ENCODE data around the gene MAPK6.
"Not testable (repeated sequence)": the region's sequence is repeated elsewhere in the genome, so short reads cannot be mapped to it uniquely, and the experiment has no call there.

The MAPK6 gene

DNA sequence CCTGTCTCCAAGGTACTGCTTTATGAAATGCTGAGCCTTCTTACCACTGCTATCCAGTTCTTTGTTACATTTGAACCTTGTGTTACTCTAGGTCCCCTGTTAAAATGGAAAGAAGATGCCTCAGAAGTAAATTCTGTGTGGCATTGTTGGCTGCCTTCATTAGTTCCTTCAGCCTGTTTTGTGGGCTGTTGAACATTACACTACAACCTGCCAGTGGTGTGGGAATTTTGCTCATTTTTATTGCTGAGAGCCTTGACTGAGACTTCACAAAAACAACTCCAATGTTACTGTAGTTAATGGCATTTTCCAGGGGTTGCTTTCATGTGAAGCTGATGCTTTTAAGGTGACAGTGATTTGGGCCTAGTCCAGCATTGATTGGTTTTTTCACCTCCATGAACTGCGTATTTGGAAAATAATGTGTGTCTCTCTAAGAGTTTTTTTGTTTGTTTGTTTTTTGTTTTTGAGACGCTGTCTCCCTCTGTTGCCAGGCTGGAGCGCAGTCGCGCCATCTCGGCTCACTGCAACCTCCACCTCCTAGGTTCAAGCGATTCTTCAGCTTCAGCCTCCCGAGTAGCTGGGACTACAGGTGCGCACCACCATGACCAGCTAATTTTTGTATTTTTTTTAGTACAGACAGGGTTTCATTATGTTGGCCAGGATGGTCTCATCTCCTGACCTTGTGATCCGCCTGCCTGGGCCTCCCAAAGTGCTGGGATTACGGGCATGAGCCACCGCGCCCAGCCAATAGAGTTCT is 4.3 kb downstream of the MAPK6 start:
- H3K27me3 ChIP-seq (ENCODE audit: control insufficient read depth, insufficient read depth, low read length), result no peaks in the 10 kb centered on the region
- 0 out of 2 replicates have a peak, but pooled peaks cover 2% of the 10 kb centered on the region for H3K36me3 ChIP-seq (ENCODE audit: control insufficient read depth, insufficient read depth, low read length)
- no peak overlapping the region for H3K4me3 ChIP-seq (ENCODE audit: low read depth, low read length)
- peak overlapping the region; percentile 44; the same call in 1 of the 2 replicates for H3K27ac ChIP-seq (ENCODE audit: low read depth, low read length)
- peaks cover 18% of the 10 kb centered on the region for H3K4me1 ChIP-seq (ENCODE audit: control insufficient read depth, insufficient read depth, low read length)
- no peaks in the 10 kb centered on the region for H3K9me3 ChIP-seq (ENCODE audit: control insufficient read depth, insufficient read depth, low read depth, low read length)
- H3K9ac ChIP-seq (ENCODE audit: low read length), result no peak overlapping the region

DNA sequence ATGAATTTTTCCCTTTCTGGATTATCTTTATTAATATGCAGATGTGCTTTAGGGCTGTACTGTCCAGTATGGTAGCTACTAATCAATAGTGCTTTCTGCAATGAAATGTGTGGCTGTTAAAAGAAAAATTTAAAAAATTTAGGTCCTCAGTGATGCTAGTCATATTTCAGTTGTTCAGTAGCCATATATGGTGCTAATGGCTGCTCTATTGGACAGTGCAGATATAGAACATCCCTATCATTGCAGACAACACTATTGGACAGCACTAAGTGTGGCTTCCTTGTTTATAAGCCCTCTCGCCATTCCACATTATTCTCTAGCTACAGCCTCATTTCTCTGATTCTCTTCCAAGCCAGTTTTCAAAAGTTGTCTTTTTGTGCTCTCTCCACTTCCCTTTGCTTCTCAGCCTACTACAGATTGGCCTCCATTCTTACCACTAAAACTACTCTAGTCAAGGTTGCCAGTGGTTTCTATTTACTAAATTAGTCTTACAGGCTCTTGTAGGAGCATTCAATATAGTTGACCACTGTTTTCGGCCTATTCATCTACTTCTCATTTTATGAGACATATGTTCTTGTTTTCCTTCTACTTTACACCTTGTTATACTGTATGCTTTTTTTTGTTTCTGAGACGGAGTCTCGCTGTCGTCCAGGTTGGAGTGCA is 9.5 kb downstream of the MAPK6 start:
- H3K27ac ChIP-seq (ENCODE audit: low read depth, low read length), result no peak overlapping the region

DNA sequence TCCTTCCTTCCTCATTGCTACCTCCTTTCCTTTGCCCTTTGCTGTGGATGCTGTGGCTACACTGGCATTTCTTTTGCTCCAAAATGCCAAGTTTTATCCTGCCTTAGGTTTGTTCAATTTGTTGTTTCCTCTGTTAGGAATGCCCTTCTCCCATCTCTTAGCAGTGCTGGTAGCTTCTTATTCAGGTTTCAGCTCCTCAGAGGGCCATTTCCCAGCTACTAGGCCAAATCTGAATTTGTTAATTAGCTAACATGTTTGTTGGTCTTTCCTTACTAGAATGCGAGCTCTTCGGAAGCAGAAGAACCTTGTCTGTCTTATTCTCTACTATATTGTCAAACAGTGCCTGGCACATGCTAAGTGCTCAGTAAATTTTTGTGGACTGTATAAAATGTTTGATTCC is 11.0 kb downstream of the MAPK6 start:
- Histone ChIP-seq H3K4me3 (ENCODE audit: low read depth, low read length) (no peak overlapping the region), H3K9ac (ENCODE audit: low read length) (no peak overlapping the region), H3K9me3 (ENCODE audit: control insufficient read depth, insufficient read depth, low read depth, low read length) (no peaks in the 10 kb centered on the region), H3K27me3 (ENCODE audit: control insufficient read depth, insufficient read depth, low read length) (no peaks in the 10 kb centered on the region), H3K27ac (ENCODE audit: low read depth, low read length) (0 out of 2 replicates have a peak overlapping the region, but pooled peaks have one; percentile 1), H3K4me1 (ENCODE audit: control insufficient read depth, insufficient read depth, low read length) (peaks cover 14% of the 10 kb centered on the region), H3K36me3 (ENCODE audit: control insufficient read depth, insufficient read depth, low read length) (peaks cover 11% of the 10 kb centered on the region; the same call in 1 of the 2 replicates)

More for the DNA sequence above, 9.5 kb downstream of the MAPK6 start:
- Histone ChIP-seq H3K4me1 (ENCODE audit: control insufficient read depth, insufficient read depth, low read length) (peaks cover 9% of the 10 kb centered on the region; the same call in 1 of the 2 replicates), H3K4me3 (ENCODE audit: low read depth, low read length) (no peak overlapping the region), H3K9ac (ENCODE audit: low read length) (no peak overlapping the region), H3K36me3 (ENCODE audit: control insufficient read depth, insufficient read depth, low read length) (peaks cover 11% of the 10 kb centered on the region; the same call in 1 of the 2 replicates), H3K27me3 (ENCODE audit: control insufficient read depth, insufficient read depth, low read length) (no peaks in the 10 kb centered on the region), H3K9me3 (ENCODE audit: control insufficient read depth, insufficient read depth, low read depth, low read length) (no peaks in the 10 kb centered on the region)

DNA sequence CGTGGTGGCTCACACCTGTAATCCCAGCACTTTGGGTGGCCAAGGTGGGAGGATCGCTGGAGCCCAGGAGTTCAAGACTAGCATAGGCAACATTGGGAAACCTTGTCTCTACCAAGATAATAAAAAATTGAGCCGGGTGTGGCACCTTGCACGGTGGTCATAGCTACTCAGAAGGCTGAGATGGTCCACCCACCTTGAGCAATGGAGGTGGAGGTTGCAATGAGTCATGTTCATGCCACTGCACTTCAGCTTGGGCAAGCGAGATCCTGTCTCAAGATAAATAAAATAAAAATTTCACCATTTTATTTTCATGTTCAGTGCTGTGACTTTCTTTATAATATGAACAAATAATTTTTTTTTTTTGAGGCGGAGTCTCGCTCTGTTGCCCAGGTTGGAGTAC is 12.5 kb downstream of the MAPK6 start:
- Histone ChIP-seq H3K4me3 (ENCODE audit: low read depth, low read length) (no peak overlapping the region), H3K27ac (ENCODE audit: low read depth, low read length) (no peak overlapping the region), H3K36me3 (ENCODE audit: control insufficient read depth, insufficient read depth, low read length) (peaks cover 11% of the 10 kb centered on the region; the same call in 1 of the 2 replicates), H3K27me3 (ENCODE audit: control insufficient read depth, insufficient read depth, low read length) (no peaks in the 10 kb centered on the region), H3K4me1 (ENCODE audit: control insufficient read depth, insufficient read depth, low read length) (peaks cover 16% of the 10 kb centered on the region), H3K9ac (ENCODE audit: low read length) (no peak overlapping the region), H3K9me3 (ENCODE audit: control insufficient read depth, insufficient read depth, low read depth, low read length) (no peaks in the 10 kb centered on the region)

DNA sequence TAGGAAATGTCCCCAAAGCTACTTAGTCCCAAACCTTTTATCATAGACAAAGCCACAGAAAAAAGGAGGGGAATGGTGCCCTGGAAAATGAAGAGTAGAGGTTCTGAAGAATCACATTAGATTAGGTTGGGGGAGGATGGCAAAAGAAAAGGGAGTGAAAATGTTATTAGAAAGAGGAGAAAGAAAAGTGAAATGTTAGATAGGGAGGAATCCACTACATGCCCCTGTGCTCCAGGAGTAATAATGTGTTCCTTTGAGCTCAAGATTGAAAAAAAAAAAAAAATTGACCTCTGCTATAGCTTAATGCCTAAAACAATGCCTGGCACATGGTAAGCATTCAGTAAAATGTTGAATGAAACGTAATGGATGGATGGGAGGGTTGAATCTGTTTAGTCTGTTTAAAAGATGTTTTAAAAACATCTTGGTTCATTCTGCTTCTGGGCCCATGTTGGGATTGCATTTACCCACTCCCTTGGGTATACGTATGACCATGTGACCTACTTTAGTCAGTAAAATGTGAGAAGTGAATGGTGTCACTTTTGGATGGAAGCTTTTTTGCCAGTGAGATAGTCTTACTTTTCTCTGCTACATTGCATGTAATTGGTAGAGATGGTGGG is 19.0 kb downstream of the MAPK6 start:
- Histone ChIP-seq H3K4me3 (ENCODE audit: low read depth, low read length) (no peak overlapping the region), H3K27ac (ENCODE audit: low read depth, low read length) (no peak overlapping the region), H3K27me3 (ENCODE audit: control insufficient read depth, insufficient read depth, low read length) (no peaks in the 10 kb centered on the region), H3K9me3 (ENCODE audit: control insufficient read depth, insufficient read depth, low read depth, low read length) (no peaks in the 10 kb centered on the region), H3K36me3 (ENCODE audit: control insufficient read depth, insufficient read depth, low read length) (no peaks in the 10 kb centered on the region), H3K9ac (ENCODE audit: low read length) (no peak overlapping the region), H3K4me1 (ENCODE audit: control insufficient read depth, insufficient read depth, low read length) (peaks cover 44% of the 10 kb centered on the region)

DNA sequence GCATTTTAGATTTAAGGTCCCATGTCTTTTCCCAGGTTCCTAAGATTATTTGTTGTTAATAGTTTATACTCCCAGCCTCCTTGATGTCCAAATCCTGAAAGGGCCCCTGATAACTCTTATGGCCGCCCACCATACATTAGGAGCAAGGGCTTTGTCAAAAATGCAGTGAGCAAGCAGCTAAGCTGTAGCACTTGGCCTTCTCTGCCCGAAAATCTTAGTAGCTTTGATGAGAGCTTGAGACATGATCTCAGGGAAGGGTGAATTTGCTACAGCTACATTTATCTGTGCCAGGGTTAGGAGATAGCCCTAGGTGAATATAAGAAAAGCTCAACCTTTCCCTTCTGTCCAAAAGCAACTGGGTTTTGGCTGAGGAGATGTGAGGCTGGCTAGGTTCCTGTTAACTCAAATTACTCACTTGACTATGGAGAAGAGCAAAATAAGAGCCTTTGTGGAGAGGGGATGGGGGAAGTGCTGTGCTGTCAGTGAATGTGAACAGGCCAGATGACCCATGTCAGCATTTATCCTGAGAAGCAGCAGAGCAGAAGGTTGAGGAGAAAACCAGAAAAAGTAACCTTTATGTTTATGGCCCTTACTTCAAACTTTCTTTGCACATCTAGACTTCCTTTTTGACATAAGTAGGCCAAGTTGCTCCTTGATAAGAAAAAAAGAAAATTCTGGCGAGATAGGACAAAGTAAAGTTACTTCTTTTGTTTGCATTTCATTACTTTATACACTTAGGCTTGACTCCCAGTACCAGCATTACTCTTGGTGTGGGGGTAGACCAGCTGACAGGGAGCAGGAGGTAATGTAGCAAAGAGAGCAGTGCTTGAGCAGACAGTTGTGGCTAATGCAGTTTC is 21.1 kb downstream of the MAPK6 start:
- Histone ChIP-seq H3K4me1 (ENCODE audit: control insufficient read depth, insufficient read depth, low read length) (peaks cover 37% of the 10 kb centered on the region), H3K9me3 (ENCODE audit: control insufficient read depth, insufficient read depth, low read depth, low read length) (no peaks in the 10 kb centered on the region), H3K36me3 (ENCODE audit: control insufficient read depth, insufficient read depth, low read length) (no peaks in the 10 kb centered on the region), H3K27ac (ENCODE audit: low read depth, low read length) (no peak overlapping the region), H3K9ac (ENCODE audit: low read length) (no peak overlapping the region), H3K27me3 (ENCODE audit: control insufficient read depth, insufficient read depth, low read length) (no peaks in the 10 kb centered on the region), H3K4me3 (ENCODE audit: low read depth, low read length) (no peak overlapping the region)

DNA sequence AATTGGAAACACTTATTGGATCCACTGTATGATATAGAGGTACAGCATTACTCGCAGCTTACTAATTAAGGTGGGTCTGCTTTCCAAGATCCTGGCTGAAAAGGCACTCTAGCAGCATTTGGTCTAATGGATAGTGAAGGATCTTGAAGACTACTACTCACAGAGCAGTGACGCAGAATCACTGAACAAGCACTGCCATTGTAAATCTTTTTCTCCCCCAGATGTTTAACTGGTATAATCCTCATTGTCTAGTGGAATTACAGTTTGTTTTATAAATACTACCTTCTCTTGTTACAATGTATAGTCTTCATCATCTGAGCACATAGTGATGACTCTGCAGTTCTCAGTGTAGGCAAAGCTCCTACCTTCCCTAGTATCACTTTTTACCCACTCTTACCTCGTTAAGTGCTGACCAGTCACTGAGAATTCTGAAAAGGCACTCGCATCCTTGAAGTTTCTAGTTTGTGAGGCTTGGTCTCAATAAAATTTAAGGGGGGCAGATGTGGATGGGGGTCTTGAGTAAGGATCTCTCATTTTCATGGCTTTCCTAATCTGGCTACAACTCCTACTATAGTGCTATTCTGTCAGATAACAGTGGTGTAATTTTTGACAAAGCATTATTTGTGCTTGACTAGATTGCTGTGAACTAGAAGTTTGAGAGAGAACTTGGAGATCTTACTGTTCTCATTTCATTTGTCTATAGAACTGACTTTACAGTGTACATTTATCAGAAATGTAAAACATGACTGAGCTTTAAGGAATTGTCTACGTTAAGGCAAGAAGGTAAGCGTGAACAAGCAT is 23.2 kb downstream of the MAPK6 start:
- Histone ChIP-seq H3K9me3 (ENCODE audit: control insufficient read depth, insufficient read depth, low read depth, low read length) (no peaks in the 10 kb centered on the region), H3K27ac (ENCODE audit: low read depth, low read length) (no peak overlapping the region), H3K4me1 (ENCODE audit: control insufficient read depth, insufficient read depth, low read length) (peaks cover 36% of the 10 kb centered on the region), H3K4me3 (ENCODE audit: low read depth, low read length) (no peak overlapping the region), H3K27me3 (ENCODE audit: control insufficient read depth, insufficient read depth, low read length) (no peaks in the 10 kb centered on the region), H3K36me3 (ENCODE audit: control insufficient read depth, insufficient read depth, low read length) (peaks cover 9% of the 10 kb centered on the region), H3K9ac (ENCODE audit: low read length) (no peak overlapping the region)

DNA sequence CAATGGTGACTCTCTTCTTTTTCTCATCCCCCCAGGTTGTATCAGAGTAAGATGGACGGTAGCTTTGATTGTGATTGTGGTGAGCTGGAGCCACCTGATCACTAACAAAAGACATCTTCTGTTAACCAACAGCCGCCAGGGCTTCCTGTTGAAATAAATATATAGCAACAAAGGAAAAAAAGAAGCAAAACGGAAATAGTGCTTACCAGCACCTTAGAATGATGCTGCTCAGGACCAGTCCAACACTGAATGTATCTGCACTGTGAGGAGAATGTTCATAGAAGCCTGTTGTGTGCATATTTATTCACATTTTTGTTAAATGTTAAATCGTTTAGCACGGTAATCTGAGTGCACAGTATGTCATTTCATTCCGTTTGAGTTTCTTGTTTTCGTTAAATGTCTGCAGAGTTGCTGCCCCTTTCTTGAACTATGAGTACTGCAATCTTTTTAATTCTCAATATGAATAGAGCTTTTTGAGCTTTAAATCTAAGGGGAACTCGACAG is 26.8 kb downstream of the MAPK6 start:
- H3K9me3 ChIP-seq (ENCODE audit: control insufficient read depth, insufficient read depth, low read depth, low read length); H3K4me3 ChIP-seq (ENCODE audit: low read depth, low read length); H3K9ac ChIP-seq (ENCODE audit: low read length); H3K27me3 ChIP-seq (ENCODE audit: control insufficient read depth, insufficient read depth, low read length); H3K4me1 ChIP-seq (ENCODE audit: control insufficient read depth, insufficient read depth, low read length); H3K27ac ChIP-seq (ENCODE audit: low read depth, low read length): not testable (repeated sequence)
- peaks cover 40% of the 10 kb centered on the region for H3K36me3 ChIP-seq (ENCODE audit: control insufficient read depth, insufficient read depth, low read length)

DNA sequence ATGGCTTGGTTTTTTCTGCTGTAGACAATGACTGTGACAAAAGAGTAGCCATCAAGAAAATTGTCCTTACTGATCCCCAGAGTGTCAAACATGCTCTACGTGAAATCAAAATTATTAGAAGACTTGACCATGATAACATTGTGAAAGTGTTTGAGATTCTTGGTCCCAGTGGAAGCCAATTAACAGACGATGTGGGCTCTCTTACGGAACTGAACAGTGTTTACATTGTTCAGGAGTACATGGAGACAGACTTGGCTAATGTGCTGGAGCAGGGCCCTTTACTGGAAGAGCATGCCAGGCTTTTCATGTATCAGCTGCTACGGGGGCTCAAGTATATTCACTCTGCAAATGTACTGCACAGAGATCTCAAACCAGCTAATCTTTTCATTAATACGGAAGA is 27.5 kb downstream of the MAPK6 start:
- not testable (repeated sequence) for H3K27ac ChIP-seq (ENCODE audit: low read depth, low read length); H3K4me1 ChIP-seq (ENCODE audit: control insufficient read depth, insufficient read depth, low read length)

DNA sequence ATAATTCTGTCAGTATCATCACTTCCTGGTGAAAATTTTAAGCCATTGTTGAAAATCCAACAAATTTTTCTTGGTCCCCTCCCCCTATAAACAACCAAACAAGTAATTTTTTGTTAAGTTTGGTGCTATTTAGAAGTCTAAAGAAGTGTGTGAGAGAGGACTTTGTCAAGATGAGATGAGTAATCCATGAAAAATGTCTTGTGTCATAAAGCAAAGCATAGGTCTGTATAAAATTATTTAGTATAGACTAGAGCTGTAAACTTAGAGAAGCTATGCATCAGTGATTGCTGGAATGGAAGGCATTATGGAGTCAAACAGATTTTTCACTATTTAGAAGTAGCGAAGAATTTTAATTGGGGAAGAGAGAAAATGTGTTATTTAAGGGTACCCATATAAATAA is 31.4 kb downstream of the MAPK6 start:
- Histone ChIP-seq H3K27ac (ENCODE audit: low read depth, low read length) (no peak overlapping the region), H3K36me3 (ENCODE audit: control insufficient read depth, insufficient read depth, low read length) (peaks cover 72% of the 10 kb centered on the region), H3K9me3 (ENCODE audit: control insufficient read depth, insufficient read depth, low read depth, low read length) (no peaks in the 10 kb centered on the region; the same call in 1 of the 2 replicates), H3K4me3 (ENCODE audit: low read depth, low read length) (no peak overlapping the region), H3K27me3 (ENCODE audit: control insufficient read depth, insufficient read depth, low read length) (no peaks in the 10 kb centered on the region), H3K9ac (ENCODE audit: low read length) (no peak overlapping the region), H3K4me1 (ENCODE audit: control insufficient read depth, insufficient read depth, low read length) (no peaks in the 10 kb centered on the region)

More for the DNA sequence above, 27.5 kb downstream of the MAPK6 start:
- not testable (repeated sequence) for H3K9me3 ChIP-seq (ENCODE audit: control insufficient read depth, insufficient read depth, low read depth, low read length); H3K27me3 ChIP-seq (ENCODE audit: control insufficient read depth, insufficient read depth, low read length); H3K9ac ChIP-seq (ENCODE audit: low read length); H3K4me3 ChIP-seq (ENCODE audit: low read depth, low read length)
- peaks cover 43% of the 10 kb centered on the region for H3K36me3 ChIP-seq (ENCODE audit: control insufficient read depth, insufficient read depth, low read length)
